GM19193 (cell line): ENCODE measurements around the gene MMP15.

ENCODE experiments used
- POLR2A ChIP-seq: IDR thresholded peaks from 4 replicates; pipeline ENCODE4 v1.6.1; 2011; ENCODE audit not compliant: insufficient read depth, insufficient read length; ENCODE audit errors: extremely low read depth

The MMP15 gene

DNA sequence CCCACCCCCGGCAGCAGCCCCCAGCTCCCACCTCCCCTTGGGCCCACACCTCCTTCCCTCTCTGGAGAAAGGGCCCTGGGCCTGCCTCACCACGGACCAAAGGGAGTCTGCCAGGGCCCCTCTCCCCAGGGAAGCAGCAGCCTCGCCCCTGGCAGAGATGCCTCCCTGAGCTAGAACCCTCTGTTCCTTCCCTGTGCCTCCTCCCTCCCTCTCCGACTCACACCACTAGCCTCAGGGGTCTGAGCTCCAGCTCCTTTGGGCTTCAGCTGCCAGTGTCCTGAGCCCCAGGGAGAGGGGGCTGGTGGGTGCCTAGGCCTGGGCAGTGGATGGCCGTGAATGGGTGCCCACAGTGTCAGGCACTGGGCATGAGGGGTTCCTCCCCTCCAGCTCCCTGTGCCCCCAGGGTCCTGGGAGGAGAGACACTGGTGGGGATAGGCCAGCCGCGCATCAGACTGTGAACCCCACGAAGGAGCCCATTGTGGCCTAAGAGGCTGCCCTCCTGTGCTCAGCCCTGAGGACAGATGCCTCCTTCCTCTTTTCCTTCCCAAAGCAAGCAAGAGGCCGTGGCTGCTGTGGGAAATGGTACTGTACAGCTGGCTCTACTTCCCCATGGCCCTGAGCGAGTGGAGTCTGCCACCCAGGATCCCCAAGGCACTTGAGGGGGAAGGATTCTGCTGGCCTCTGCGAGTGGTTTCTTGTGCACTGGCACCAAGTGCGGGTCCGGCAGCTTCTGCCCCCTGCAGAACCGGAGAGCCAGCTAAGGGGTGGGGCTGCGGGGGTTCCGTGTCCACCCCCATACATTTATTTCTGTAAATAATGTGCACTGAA, 20.7 kb downstream of the MMP15 start:
- no peak for TF ChIP-seq POLR2A

DNA sequence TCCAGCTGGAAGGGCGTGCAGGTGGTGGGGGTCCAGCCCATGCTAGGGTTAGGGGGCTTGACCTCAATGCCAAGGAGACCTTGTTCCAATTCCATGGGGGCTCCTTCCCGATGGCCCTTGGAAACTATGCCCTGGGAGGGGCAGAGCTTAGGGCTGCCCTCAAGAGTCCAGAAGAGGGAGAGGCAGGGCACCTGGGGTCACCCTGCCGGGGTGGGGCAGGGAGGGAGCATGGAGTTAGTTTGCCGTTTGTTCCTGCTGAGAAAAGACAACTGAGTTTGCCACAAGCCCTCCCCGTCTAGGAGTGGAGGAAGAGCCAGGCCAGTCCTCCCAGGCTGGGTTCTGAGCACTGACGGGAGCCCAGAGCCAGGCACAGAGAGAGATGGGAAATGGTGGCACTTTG, 21.4 kb downstream of the MMP15 start:
- TF ChIP-seq POLR2A: no peak

DNA sequence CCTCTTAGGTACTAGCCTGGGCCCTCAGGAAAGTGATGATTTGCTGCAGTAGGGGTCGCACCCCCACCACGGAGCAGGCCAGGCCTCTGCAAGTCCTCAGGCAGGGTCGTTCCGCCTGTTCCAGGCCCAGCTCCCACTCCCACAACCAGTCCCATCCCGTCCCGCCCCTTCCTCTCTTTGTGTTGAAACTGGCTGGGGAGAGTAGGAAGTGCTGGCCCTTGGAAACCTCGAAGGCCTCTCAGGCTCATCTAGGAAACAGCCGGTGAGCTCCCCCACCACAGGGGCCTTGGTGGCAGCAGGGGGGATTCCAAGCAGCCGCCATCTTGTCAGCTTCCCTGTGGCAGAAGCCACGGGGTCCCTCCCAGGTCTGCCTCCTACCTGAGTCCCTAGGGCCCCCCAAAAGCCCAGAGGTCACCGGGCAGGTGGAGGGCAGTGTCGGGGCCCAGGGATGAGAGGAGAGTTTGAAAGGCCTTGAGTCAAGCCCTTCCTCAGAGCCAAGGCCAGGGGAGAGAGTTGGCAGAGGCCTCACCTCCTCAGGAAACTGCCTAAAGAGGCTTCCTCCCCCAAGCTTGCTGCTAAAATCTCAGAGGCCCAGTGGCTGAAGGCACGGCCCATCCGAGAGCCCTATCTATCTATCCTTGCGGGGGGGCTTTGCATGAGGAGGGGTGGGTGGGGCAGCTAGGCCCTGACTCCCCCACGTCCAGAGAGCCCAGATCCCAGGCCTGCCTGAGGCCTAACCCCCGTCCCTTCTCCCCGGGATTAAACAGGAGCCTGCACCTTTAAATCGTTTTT, 22.2 kb downstream of the MMP15 start:
- no peak for TF ChIP-seq POLR2A

DNA sequence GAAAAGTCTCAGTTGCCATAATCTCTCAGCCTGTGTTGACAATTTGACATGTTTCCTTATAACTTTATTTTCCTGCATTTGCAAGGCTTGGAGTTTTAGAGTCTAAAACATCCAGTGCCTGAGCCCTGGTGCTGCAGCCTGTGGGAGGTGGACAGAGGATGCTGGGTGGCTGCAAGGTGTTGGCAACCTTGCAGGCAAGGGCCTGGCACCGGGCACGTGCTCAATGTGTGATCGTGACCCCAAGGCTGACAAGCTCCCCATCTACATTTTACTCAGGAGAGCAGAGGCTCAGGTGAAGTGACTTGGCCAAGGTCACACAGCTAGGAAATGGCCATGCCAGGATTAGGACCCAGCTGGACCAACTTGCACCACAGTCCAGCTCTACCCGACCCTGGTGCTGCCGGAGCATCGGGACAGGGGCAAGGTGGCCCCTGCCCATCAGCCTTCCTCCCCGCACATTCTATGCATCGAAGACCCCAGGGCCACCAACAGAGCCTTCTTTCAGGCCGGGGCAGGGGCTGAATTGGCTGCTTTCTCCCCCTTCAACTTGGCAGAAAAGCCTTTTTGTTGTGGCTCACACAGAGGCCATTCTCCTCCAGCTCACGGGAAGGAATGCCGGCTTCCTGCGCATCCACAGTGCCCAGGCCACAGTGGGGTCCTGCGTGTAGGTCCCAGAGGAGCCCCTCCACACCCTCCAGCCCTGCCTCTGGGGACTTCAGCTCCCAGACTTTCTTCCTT, 23.1 kb downstream of the MMP15 start:
- TF ChIP-seq POLR2A: no peak

DNA sequence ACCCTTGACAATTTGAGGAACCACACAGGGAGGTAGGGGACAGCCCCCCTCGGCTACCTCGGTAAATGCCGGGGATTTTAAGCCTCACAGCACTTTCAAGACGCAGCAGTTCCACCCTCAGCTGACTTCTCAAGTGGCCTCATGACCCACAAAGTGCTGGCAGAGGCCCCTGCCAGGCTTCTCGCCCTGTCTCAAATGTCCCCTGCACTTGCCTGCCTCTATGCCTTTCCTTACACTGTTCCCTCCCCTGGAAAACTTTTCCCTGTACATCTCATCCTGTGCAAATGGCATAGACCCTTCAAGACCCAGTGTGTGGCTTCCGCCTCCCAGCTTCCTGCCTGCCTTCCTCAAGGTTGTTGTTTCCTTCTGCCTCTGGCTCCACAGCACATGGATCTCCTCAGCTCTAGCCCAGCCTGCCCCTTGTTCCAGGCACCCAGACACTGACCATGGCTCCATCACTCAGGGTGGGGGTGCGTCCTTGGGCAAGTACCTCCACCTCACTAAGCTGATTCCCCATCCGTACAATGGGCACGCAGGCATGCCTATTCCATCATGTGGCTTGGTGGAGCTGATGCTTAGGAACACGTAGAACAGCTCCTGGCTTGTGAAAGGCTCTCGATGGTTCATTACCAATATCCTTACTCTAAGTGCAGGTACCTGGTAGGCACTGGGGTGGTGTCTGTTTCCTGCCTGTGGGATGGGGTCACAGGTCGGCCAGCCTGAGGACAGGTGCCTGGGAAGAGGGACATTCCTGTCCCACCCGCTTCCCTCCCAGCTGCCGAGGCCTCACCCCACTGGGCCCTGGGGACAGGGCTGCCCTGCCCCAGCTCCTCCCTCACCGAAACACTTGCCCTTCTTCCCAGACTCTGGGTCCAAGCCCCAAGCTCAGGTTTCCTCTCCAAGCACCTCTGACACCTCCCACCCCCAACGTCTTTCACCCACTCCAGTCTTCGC, 24.0 kb downstream of the MMP15 start:
- TF ChIP-seq POLR2A: no peak

DNA sequence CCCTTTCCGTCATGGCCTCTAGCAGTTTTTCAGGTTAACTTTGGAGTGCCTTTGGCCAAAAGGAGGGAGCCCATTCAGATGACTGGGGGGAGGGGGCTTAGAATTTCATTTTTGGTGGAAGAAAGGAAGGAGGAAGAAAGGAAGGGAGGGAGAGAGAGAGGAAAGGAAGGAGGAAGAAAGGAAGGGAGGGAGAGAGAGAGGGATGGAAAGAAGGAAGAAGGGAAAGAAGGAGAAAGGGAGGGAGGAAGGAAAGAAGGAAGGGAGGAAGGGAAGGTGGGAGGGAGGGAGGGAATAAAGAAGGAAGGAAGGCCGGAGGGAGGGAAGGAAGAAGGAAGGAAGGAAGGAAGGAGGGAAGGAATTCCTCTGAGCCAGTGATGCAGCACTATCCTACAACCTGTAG, 25.7 kb downstream of the MMP15 start:
- TF ChIP-seq POLR2A: no peak

DNA sequence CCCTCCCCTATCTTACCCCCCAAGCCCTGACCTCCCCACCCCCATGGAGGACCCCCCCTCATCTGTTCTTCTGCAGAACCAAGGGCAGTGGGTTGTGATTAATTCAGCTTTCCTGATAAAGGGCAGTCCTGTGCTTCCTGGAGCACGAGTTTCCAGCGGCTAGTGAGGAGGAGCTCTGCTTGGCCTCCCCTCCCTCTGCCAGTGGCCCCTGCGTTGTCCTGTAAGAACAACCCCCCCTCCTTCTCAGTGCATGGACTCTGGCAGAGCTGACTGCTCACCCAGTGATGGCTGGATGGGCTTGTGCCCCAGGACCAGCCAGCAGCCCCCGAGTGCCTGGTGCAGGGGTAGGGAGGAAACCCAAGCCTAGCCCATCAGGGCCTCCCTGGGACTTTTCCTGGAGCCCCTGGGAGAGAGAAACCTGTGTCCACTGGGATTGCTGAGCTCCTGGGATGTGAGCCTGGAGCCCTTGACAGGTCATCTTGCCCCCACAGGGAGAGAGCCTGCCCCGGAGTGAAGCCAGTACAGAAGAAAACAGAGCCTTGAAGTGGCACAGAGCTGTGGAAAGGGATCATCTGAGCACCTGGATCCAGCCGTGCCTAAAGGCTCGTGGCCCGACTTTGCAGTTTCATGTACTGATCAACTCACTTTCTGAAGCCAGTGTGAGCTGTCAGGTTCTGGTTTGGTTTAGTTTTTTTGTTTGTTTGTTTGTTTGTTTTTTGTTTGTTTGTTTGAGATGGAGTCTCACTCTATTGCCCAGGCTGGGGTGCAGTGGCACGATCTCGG, 26.5 kb downstream of the MMP15 start:
- TF ChIP-seq POLR2A: no peak

DNA sequence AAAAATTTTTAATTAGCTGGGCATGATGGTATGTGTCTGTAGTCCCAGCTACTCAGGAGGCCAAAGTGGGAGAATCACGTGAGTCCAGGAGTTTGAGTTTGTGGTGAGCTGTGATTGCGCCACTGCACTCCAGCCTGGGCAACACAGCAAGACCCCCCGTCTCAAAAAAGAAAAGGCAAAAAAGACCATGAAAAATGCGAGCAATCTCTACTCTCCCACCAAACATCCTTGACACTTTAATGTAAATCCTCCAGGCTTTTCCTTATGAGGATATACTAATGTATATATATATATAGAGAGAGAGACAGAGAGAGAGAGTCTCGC, 28.1 kb downstream of the MMP15 start:
- TF ChIP-seq POLR2A: no peak

DNA sequence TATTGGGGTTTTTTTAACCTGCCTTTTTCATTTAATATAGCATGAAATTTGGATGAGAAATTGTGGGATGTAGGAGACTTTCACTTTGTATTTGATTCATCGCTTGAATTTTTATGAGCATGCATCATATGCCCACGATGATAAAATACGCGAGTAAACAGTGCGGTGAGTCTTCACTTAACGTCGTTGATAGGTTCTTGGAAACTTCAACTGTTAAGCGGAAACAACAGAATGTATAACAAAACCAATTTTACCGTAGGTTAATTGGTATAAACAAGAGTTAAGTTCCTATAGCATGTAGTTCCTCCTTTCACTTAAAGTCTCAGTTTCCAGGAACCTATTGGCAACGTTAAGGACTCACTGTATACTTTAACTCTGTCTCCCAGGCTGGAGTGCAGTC, 28.7 kb downstream of the MMP15 start:
- TF ChIP-seq POLR2A: no peak

DNA sequence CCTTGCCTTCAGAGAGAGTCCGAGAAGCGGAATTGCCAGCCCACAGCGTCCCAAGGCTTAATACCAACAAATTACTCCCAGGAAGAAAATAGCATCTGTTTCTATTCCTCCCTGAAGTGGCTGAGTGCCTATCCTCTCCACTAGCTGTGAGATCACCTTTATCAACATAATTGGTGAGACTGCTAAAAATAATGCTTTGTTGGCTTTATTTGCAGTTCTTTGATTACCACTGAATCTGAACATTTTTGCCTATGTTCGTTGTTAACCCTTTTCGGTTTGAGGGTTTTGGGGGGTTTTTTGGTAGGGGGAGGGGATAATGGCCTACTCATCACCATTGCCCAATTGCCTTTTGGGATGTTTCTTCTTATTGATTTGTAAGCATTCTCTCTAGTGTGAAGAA, 31.0 kb downstream of the MMP15 start:
- TF ChIP-seq POLR2A: no peak

DNA sequence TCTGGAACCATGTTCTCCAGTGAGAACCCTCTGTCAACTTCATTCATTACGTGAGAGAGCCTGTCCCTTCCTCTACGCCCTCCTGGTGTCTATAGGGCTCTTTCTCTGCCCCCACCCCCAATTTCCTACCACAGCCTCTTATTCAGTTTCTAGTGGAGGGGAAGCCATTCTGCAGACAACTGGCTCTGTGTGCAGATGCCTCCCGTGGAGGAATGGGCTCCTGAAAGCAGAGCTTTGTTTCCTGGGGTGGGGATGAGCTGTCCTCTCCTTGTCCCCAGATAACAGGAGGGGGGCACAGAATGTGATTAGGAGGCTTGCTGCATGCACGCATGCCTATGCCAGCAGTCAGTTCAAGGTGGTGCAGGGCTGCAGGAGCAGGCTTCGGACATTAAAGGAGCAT, 31.6 kb downstream of the MMP15 start:
- TF ChIP-seq POLR2A: no peak

DNA sequence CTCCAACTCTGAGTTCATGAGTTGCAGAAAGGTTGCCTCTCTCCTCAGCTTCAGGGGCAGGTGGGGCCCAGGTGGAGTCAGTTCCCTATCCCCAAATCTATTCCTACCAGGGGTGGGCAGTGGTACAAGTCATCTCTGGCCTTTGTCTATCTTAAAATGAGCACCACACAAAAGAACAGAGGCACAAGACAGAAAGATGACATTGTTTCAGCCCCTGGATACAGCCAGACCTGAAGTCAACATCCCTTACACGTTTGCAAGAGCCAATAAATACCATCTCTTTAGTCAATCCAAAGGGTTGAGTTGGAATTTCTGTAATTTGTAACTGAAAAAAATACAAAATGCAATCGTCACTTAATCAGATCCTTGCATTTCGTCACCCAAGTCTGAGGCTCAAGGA, 32.2 kb downstream of the MMP15 start:
- no peak for TF ChIP-seq POLR2A

DNA sequence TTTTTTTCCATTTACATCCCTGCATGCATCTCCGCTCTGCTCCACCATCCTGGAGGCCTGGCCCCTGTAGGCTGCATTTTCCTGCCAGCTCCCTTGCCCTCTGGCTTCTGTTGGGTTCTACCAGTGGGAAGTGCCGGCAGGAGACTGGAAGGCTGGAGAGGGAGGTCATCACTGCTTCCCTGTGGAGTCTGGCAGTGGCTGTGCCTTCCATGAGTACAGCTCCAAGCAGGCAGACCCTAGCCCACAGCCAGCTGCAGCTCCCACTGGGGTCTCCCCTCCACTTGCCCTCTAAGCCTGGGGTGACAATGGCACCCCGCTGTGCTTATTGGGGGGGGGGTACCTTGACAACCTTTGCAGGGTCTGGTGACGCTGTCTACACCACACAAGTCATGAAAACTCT, 37.3 kb downstream of the MMP15 start:
- TF ChIP-seq POLR2A: no peak
